Gastrocnemius medialis (tissue), 4 donors: ENCODE results near the gene CELSR3.

Source experiments
- POLR2A ChIP-seq, 2 donors: fragments of 450-650 bp; IDR thresholded peaks; one replicate each; pipeline ENCODE4 v1.6.1; 2017; ENCODE audit warnings: antibody characterized with exemption in 2 of 2, mild to moderate bottlenecking in 2 of 2, moderate library complexity in 2 of 2
- TF ChIP-seq, protein P1 (sequence below), 5 experiments: fragments of 450-650 bp in 3 of 5; fragments of 200-600 bp in 2 of 5; sonication (generic) in 2 of 5; IDR thresholded peaks in 4 of 5; conservative IDR thresholded peaks in 1 of 5; 1 replicate in 4 of 5; 2 replicates in 1 of 5; pipeline ENCODE4 v1.5.1; 2016 to 2019; ENCODE audit warnings: antibody characterized with exemption in 5 of 5, mild to moderate bottlenecking in 3 of 5, moderate library complexity in 3 of 5

DNA sequence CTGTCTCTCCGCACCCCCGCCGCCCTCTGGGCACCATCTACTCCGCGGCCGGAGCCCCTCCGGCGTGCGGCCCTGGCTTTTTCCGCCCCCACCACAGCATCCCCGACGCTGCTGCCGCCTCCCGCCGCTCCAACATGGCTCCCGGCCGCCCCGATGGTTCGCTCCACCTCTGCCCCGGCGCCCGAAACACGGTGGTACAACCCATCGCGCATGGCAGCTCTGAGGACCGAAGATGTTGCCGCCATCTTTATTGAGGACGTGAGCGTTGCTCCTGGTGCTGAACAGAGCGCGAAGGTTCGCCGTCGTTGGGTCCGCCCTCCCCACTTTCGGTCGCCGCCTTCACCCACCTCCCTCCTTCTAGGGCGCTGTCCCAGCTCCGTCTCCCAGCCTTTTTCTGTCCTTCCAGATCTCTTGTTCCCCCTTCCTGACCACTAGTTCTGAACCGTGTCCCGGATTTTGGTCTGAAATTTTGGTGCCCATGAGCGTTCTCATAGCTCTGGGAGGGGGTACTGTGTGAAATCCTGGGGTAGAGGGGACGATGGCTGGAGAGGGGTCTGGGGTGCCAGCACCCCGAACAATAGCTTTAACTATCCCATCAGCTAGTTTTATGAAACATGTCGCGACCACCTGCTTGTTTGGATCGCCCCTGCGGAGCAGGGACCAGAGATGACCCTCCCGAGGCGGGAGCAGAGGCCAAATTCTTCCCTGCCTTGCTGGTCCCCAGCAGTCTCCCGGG lies at the start of gene CELSR3:
- TF ChIP-seq, protein P1, sequence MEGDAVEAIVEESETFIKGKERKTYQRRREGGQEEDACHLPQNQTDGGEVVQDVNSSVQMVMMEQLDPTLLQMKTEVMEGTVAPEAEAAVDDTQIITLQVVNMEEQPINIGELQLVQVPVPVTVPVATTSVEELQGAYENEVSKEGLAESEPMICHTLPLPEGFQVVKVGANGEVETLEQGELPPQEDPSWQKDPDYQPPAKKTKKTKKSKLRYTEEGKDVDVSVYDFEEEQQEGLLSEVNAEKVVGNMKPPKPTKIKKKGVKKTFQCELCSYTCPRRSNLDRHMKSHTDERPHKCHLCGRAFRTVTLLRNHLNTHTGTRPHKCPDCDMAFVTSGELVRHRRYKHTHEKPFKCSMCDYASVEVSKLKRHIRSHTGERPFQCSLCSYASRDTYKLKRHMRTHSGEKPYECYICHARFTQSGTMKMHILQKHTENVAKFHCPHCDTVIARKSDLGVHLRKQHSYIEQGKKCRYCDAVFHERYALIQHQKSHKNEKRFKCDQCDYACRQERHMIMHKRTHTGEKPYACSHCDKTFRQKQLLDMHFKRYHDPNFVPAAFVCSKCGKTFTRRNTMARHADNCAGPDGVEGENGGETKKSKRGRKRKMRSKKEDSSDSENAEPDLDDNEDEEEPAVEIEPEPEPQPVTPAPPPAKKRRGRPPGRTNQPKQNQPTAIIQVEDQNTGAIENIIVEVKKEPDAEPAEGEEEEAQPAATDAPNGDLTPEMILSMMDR (IDR thresholded peaks at IDR 0.05 in 4 of 5, conservative IDR thresholded peaks at IDR 0.05 in 1 of 5), result no peak
- no peak for TF ChIP-seq POLR2A (IDR thresholded peaks at IDR 0.05)
